Measurements from ENCODE around the gene ITGA7. TPM values are rescaled to one million over a fixed set of nuclear protein-coding genes. Genes with fewer than 3 reads are reported as not detected.

ITGA7 gene
- total RNA-seq, 1 donor from 2014 or later, result 14.7 TPM

DNA sequence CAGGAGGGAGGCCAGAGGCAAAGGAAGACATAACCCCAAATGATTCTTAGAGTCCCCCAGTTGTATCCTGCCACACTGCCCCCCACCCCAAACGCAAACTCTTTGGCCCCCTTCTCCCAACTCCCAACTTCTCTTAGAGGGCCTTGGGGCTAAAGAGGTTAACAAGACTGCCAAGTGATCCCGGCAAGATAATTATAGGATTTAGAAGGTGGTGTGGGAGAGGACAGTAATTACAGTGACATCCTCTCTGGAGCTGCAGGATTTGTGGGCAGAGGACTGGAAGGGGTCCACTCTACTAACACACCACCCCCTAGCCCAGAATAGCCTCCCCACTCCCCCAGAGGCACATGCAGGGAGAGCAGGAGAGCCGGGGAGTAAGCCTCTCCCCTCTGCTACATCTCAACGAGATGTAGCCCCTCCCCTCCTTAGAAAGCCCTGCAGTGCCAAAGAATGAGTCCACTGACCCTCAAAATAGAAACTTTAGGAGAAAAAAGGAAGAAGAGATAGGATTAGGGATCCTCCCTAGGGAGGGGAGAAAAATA, 29.9 kb upstream of the ITGA7 start:
- H3K27me3 ChIP-seq, result no peaks in the 10 kb centered on the region
- ATAC-seq (no peak), DNase-seq (no peak)
- H3K4me1 ChIP-seq, result peaks cover 9% of the 10 kb centered on the region
- H3K4me3 ChIP-seq, result peak overlapping the region; percentile 58
- peak overlapping the region; percentile 78 for H3K27ac ChIP-seq
- intact Hi-C loops (cut with DNase I), result no loop called here
- TF ChIP-seq, protein P1, sequence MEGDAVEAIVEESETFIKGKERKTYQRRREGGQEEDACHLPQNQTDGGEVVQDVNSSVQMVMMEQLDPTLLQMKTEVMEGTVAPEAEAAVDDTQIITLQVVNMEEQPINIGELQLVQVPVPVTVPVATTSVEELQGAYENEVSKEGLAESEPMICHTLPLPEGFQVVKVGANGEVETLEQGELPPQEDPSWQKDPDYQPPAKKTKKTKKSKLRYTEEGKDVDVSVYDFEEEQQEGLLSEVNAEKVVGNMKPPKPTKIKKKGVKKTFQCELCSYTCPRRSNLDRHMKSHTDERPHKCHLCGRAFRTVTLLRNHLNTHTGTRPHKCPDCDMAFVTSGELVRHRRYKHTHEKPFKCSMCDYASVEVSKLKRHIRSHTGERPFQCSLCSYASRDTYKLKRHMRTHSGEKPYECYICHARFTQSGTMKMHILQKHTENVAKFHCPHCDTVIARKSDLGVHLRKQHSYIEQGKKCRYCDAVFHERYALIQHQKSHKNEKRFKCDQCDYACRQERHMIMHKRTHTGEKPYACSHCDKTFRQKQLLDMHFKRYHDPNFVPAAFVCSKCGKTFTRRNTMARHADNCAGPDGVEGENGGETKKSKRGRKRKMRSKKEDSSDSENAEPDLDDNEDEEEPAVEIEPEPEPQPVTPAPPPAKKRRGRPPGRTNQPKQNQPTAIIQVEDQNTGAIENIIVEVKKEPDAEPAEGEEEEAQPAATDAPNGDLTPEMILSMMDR (IDR thresholded peaks at IDR 0.05), result no peak
- H3K9me3 ChIP-seq, result no peaks in the 10 kb centered on the region
- H3K36me3 ChIP-seq, result no peaks in the 10 kb centered on the region

DNA sequence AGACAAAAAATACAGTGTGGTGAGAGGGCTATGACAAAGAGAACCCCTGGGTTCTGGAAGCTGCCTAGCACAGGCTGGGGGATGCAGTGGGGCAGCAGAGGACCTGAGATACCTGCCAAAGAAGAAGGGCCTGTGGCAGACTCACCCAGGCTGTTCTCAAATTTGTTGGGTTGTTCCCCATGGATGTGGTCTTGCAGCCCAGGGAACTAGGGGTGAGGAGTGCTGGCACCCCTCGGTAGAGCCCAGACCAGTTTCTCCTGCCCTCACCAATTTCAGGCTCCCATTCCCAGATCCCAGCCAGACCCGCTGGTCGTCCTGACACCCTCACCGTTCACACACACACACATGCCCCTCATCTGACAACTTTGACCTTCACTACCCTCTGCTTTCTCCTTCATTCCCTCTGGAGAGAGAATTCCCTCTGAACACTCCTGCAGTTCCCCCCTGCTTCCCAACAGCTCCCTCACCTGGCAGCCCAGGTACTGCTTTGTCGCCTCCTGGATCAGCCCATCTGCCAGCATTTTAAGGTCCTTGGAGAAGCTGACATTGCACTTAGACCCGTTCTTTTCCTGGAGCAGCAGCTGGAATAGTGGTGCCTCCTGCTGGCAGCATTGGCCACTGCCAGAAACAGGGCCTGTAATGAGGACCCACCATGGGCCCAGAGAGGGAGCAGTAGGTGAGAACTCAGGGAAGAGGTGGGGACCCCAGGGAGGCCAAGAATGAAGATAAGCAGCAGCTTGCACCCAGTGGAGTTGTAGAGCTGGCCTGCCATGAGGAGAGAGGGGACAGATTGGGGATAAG, 29.3 kb upstream of the ITGA7 start:
- peak; percentile 89 for DNase-seq
- H3K36me3 ChIP-seq, result no peaks in the 10 kb centered on the region
- ATAC-seq, result peak; percentile 88
- peaks cover 9% of the 10 kb centered on the region for H3K4me1 ChIP-seq
- intact Hi-C loops (cut with DNase I), result no loop called here
- no peak overlapping the region for H3K4me3 ChIP-seq
- H3K9me3 ChIP-seq, result no peaks in the 10 kb centered on the region
- TF ChIP-seq, protein P1 (IDR thresholded peaks at IDR 0.05), result peak; percentile 75
- no peak overlapping the region for H3K27ac ChIP-seq
- H3K27me3 ChIP-seq, result no peaks in the 10 kb centered on the region

DNA sequence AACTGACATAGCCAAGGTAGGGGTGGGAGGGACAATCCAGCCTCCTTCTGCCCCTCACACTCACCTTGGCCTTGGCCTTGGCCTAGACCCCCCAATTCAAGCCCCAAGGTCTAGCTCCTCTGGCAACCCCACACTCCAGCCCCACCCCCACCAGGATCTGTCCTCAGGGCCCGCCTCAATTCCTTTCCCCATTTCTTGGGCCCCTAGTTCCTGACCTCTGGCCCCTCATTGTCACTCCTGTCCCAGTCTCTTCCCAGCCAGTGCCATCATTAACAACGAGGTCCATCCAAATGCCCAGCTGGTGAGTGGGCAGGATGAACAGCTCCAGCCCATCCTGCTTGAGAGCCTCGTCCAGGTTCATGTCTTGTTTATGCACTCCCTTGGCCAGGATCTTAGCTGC, 28.4 kb upstream of the ITGA7 start:
- ATAC-seq, result no peak
- Histone ChIP-seq H3K36me3 (no peaks in the 10 kb centered on the region), H3K27ac (no peak overlapping the region), H3K9me3 (no peaks in the 10 kb centered on the region), H3K4me1 (peaks cover 10% of the 10 kb centered on the region), H3K27me3 (no peaks in the 10 kb centered on the region), H3K4me3 (no peak overlapping the region)
- TF ChIP-seq, protein P1 (IDR thresholded peaks at IDR 0.05), result no peak
- intact Hi-C loops (cut with DNase I), result no loop called here
- DNase-seq, result no peak

DNA sequence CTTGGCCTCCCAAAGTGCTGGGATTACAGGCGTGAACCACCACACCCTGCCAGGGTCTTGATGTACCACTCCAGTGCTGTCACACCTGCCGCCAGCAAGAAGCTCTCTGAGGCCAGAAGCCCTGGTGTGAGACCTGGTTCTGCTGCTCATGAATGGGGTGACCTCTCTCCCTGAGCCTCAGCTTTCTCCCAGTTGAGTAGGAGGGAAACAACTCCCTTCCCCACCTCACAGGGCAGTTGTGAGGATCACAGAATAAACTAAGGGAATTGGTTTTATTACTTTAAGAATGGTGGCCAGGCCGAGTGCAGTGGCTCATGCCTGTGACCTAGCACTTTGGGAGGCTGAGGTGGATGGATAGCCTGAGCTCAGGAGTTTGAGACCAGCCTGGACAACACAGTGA, 26.9 kb upstream of the ITGA7 start:
- H3K9me3 ChIP-seq, result no peaks in the 10 kb centered on the region
- intact Hi-C loops (cut with DNase I), result no loop called here
- TF ChIP-seq, protein P1 (IDR thresholded peaks at IDR 0.05), result no peak
- no peak overlapping the region for H3K27ac ChIP-seq
- no peaks in the 10 kb centered on the region for H3K27me3 ChIP-seq
- ATAC-seq, result no peak
- H3K36me3 ChIP-seq, result no peaks in the 10 kb centered on the region
- H3K4me1 ChIP-seq, result peaks cover 22% of the 10 kb centered on the region
- no peak for DNase-seq
- no peak overlapping the region for H3K4me3 ChIP-seq

DNA sequence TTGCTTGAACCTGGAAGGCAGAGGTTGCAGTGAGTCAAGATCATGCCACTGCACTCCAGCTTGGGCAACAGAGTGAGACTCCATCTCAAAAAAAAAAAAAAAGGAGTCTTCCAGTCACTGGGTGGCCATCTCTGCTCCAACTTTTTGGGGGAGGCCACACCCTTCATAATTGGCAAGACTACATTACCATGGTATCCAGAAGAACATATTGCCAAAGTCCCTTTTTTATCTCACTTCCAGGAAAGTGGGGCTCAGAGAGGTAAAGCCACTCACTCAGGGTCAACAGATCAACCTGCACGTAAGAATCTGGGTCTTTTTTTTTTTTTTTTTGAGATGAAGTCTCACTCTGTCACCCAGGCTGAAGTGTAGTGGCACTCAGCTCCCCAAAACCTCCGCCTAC, 26.2 kb upstream of the ITGA7 start:
- Histone ChIP-seq H3K4me1 (peaks cover 22% of the 10 kb centered on the region), H3K27me3 (no peaks in the 10 kb centered on the region), H3K27ac (no peak overlapping the region), H3K4me3 (no peak overlapping the region), H3K36me3 (no peaks in the 10 kb centered on the region), H3K9me3 (no peaks in the 10 kb centered on the region)
- intact Hi-C loops (cut with DNase I), result no loop called here
- TF ChIP-seq, protein P1 (IDR thresholded peaks at IDR 0.05), result no peak
- ATAC-seq, result no peak
- DNase-seq, result no peak
